Endometrium (tissue), 2 donors: Measurements from ENCODE around the gene SLC41A3.

Experiments used
- FAIRE-seq: peaks from 2 replicates; lab custom pipeline; 2012; peaks lifted over from hg19 to GRCh38; lab: Jason Lieb, UNC
- donor health status: control.
- donor health status: control.

Gene SLC41A3

DNA sequence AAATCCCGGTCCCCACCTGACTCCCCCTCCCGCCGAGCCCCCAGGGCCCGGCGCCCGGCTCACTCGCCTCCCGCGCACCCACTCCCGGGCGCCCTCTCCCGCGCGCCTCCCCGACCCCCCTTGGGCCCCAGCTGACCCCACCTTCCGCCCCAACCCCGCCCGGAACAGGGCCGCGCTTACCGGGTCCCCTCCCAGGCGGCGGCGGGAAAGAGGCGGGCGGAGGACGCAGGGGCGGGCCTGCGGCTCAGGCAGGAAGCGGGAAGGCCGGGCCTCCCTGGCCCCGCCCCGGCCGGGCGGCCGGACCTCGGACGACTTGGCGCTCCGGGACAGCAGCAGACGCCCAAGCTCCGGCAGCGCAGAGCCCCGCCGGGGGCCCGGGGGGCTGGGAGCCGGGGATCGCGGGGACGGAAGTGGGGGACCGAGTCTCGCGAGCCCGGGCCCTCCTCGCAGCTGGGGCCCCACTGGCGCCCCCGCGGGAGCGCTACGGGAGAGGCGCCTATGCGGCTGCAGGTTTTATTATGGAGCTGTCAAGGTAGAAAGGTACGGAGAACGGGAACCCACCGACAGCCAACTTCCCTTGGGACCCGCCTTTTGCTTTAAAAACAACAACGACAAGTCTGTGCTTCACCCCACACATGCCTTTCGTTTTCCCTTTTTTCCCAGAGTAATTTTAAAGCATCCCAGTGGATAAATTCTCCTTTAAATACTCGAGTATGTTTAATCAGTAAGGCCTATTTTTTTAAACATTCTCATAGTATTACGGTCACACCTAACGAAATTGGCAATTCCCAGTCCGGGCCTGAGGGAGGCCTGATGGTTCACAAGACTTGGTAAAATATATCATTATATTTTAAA lies at the start of gene SLC41A3:
TSS of gene SLC41A3 (minus strand) at position 212 of the 855 bp plus-strand sequence. CDS start 15,905 bp downstream, outside the sequence.
- FAIRE-seq: no peak

DNA sequence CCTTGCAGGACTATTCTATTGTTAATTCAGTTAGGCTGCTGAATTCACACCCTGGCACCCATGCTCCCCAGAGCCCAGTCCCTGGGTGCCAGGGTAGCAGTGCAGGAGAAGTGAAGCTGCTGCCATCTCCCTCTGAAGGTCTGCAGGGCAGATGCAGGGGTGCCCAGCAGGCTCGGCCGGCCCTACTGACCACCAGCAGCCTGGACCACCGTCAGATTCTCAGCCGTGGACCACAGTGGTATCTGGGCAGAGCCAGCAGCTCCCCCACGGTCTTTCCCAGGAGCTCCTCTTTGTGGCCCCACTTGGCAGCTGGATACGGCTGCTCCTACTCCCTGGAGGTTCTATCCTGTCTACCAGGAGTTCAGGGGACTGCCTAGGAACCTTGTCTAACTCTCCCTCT lies 49.7 kb upstream of the SLC41A3 start:
- FAIRE-seq: no peak

DNA sequence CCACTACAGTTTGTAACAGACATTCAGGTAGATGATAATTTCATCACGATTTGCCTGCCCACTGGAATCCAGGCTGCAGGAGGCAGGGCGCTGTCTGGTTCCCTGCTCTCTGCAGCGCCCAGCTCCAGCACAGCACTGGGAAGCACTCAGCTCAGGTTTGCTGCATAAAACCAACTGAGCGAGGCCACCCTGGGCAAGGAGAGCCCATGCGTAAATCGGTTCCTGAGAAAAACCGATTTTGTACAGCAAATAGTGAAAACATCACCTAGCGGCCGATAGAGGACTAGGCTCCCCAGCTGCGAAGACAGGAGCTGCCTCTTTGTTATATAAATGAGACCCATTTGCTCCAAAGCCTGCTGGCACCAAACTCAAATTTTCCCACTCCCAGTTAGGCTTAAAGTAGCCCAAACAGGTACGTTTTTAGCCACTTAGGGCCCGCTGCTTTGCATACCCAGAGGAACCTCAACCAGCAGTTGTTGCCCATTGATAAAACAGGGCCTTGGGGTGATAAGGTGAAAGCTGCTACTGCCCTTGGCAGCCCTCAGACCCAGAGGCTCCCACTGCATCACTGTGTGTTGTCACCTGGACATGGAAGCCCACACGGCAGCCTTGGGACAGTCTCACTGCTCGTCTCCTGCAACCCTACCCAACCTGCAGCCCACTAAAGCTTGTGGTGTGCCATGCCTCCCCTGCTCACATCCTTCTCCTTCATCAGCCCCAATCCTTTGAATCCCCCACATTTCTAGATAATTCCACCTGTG lies 49.0 kb upstream of the SLC41A3 start:
- no peak for FAIRE-seq

DNA sequence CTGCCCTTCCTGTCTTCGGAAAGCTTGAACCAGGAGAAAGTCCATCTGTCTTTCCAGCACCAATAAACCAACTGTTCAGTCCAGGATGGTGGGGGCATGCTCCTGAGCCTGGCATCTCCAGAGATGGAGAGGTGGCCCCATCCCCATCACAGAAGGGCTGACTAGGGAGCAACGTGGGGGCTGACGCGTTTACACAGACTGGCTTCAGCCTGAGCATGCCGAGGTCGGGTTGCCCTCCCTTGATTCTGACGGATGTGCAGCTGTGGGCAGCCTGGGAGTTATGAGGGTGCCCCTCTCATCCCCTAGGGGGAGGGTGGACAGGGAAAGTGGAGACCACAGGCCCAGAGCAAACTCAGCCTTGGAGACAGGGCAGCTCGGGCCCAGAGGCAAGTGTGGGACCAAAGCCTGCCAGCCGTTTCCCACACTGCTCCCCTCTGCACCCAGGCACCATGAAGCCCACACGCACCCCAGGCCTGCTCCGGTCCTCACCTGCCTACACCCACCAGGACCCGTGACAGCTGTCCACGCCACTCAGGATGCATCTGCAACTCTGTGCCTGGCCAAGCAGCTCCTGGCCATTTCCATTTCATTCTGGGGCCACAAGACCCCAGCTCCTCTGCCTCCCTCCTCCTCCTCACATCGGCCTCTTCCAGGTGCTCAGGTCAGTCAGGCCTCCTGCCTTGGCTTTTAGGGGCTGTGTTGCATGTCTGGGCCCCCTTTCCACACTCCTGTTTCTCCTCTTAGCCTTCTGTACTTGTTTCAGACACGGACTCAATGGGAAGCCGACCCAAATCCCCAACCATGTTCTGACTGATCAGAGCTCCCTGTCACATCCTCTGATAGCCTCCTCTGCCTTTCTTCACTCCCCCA lies 48.2 kb upstream of the SLC41A3 start:
- no peak for FAIRE-seq

DNA sequence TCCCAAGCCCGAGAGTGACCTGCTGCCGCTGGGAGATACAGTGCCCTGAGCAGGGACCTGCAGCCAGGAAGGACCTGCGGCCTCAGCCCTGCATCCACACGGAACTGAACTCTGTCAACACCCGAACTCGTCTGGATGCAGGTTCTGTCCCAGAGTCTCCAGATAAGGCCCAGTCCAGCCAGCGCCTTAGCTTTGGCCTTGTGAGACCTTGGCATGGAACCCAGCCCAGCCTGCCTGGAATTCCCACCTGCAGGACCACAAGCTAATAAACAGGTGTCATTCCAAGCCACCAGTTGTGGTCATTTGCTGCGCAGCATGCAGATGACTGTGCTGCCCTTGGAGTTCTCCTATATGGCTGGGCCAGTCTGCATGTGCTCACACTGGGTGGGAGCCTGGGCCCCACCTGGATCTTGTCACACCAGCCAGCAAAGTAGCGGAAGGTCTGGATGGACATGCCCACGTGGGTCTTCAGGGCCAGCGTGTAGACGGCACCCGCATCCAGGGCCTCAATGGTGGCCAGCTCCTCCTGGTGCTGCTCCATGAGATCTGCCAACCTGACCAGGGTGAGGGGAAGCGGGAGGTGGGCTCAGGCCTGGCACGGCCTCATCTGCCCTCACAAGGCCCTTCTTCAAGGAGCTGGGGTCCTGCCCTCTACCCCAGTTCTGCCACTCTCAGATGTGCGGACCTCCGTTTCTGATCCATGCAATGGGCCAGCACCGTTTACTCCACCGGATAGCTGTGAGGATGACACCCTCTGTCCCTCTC lies 47.2 kb upstream of the SLC41A3 start:
- no peak for FAIRE-seq

DNA sequence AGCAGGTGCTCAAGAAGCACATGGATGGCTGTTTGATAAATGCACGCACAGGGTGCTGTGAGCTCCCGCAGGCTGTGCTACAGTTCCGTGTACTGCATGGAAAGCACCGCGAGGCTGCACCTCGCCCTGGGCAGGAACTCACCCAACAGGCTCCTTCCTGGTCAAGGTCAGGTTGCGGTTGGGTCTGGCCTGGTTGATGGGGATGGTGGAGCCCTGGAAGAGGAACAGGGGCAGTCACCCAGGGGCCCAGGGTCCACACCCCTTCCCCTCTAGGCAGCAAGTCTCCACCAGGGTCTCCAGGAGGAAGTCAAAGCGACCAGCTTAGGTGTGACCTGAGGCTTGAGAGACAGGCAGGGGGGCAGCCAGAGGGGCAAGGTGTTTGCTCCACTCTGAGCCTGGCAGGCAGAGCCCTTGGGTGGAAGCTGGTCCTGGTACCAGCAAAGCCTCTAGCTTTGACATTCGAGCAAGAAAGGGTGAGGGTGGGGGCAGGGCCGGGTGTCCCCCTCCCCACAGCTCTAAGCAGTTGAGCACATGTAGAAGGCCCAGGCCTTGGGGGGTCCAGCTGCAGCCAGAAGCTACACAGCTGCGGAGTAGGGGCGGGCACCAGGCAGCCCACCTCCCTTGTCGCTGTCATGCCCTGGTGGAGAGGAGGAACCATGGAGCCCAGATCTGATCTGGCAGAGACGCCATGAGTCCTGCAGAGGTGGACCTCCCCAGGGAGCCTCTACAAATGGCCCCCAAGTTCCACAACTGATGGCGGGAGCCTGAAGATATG lies 46.3 kb upstream of the SLC41A3 start:
- no peak for FAIRE-seq

DNA sequence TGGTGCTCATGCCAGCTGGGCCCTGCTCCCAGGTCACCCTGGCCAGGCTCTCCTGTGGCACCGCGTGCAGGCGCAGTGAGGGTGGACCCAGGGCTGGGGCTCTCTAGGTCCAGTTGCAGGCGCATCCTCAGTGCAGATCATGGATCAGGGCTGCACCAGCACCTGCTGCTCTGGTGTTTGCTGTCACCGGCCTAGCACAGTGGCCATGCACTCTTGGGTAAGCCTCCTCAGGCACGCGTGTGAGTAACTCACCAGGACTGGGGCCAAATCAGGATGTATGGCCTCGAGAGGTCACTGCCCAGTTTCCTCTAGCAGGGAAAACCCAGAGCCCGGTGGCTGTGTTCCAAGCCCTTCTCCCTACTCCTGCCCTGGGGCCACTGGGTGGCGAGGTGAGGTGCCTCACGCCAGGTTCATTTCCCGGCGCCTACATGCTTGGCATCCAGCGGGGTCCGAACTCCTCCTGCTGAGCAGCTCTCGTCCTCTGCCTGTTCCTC lies 45.5 kb upstream of the SLC41A3 start:
- no peak for FAIRE-seq

DNA sequence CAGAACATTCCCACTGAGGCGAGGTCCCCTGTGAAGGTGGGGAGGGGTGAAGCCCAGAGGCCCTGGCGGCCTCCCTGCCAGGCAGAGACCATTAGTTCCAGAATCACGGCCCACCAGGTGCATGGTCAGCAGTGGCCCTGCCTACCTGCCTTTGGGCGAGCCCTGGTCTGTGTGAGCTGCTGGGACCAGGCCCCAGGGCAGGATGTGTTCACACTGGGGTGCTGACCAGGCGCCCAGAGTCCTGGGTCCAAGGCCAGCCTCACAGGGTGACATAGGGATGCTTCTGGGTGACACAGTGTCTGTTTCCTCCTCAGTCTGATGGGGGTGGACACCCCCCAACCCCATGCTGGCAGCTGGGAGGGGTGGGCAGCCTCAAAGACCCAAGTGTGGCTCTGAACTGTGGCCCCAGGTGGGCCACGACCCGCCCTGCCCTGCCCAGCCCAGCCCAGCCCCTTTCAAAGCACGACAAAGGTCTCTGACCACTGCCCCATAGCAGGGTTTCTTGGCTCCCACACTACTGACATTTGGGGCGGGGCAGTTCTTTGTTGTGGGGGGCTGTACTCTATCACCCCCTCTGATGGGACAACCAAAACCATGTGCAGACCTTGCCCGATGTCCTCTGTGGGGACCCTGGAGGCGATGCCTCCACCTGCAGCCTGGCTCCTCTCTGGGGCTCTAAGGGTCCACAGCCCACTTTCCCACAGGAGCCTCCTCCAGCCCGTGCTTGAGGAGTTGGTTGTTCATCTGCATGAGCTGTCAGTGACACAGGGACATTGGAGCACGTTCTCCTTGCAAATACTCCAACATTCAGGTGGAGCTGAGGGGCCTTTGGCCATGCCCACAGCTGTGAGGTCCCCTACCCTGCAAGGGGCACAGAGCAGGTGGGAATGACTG lies 44.8 kb upstream of the SLC41A3 start:
- FAIRE-seq: no peak

DNA sequence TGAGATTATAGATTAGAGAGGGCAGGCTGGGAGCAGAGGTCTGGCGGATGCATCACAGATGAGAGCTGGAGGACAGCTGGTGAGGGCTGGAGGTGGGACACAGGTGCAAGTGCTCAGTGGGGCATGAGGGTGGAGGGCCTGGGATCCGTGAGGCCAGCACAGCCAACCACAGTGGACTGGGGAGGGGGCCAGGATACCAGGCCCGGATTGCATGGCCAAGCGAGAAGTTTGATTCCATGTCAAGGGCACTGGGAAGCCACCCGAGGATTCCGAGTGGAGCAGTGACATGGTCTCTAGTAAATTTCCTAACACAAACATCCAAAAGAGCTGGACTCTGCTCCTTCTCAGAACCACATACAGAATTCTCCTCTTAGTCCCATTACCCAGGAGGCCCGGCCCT lies 44.0 kb upstream of the SLC41A3 start:
- no peak for FAIRE-seq

DNA sequence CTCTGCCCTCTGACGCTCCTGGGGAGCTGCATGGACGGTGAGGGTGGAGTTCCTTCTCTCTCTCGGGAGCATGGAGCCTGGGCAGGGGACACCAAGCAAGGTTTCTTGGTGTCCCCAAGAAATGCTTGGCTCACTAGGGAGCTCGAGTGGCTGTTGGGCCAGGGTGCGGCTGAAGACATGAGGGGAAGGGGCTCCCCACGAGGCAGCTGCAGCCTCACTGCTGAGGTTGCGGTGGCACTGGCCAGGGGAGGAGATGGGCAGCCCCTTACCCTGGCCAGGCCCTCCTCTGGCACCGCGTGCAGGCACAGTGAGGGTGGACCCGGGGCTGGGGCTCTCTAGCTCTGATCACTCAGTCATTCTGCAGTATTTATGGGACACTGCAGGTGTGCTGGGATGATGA lies 43.5 kb upstream of the SLC41A3 start:
- no peak for FAIRE-seq

DNA sequence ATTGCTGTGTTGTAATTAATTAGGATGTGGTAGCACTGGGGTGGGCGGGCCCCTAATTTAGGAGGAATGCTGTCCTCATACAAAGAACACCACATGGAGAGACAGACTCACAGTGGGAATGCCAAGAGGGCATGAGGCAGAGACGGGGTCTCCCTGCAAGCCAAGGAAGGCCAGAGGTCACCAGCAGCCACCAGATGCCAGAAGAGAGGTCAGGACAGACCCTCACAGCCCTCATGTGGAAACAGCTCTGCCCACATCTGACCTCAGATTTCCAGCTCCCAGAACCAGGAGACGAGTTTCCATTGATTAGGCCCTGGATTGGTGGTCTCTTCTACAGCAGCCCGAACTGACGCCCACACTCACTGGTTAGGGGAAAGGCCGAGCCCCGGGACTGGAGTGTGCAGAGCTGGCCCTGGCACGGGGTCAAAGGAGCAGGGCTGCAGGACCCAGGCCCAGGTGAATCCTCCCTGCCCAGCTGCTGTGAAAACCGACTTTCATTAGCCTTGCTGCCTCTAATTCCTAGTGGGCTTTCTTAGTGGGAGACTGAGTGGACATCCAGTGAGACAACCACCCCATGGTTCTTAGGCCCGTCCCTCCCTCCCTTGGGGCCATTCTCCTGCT lies 43.0 kb upstream of the SLC41A3 start:
- no peak for FAIRE-seq

DNA sequence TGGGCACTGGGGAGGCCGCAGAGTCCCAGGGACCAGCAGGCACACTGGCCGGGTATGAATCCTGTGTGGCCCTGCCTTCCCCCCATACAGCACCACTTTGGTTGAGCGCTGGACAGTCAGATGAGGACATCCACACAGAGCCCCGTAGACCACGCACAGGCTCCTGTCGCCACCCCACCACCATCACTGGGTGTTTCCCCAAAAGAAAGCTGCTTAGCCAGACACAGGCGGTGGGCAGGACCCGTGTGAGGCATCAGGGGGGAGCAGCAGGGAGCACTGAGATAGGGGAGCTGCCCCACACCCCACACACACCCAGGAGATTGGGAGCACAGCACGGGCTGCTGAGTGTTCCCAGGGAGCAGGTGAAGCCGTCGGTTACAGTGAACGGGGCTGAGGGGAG lies 42.4 kb upstream of the SLC41A3 start:
- FAIRE-seq: no peak

DNA sequence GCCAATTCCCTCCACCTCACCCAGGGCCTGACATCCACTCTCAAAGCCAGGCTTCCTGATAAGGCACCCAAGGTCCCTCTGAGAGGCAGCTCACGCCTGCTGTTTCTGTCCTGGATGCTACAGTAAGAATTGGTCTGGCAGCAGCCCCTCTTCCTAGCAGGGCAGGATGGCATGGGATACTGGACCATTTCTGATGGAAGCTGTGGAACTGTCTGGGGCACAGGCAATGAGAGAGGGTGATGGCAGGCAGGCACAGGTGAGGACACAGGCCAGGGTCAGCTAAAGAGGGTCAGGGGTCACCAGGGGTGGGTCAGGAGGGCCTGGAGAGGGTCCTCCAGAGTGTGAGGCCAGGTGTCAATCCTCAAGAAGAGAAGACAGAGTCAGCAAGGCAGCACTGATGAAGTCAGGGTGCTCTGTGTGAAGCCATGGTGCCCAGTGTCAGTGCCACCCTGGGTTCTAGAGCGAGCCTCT lies 41.9 kb upstream of the SLC41A3 start:
- FAIRE-seq: no peak

DNA sequence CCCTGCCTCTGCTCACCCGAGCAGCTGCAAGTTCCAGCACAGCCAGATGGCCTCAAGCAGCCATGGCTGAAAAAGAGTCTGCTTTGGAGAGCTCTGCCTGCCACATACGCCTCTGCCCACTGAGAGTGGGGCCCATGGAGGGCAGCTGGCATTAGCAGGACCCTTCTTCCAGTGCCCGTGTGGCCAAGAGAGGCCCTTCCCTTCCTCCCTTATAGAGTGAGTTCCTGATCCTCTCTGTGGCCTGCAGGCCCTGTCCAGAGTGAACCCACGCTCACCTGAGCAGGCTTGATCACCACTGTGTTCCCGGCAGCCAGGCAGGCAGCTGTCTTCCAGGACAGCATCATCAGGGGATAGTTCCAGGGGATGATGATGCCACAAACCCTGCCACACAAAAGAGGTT lies 41.4 kb upstream of the SLC41A3 start:
- no peak for FAIRE-seq

DNA sequence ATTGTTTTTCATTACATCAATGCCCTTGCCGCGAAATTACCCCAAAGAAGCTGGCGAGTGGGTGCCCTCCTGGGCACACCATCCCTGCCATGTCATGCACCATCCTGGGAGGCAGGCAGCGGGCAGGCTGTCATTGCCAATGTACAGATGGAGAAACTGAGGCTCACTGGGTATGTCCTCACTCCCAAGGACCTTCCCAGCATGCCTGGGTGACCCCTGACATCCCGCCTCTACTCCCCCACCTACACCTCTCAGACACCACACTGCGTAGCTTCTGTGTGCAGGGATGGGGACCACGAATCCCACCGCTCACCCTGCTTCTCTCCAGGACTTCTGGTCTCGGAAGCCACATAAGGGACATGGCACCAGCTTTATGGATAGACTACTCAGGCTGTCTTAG lies 41.0 kb upstream of the SLC41A3 start:
- FAIRE-seq: no peak

DNA sequence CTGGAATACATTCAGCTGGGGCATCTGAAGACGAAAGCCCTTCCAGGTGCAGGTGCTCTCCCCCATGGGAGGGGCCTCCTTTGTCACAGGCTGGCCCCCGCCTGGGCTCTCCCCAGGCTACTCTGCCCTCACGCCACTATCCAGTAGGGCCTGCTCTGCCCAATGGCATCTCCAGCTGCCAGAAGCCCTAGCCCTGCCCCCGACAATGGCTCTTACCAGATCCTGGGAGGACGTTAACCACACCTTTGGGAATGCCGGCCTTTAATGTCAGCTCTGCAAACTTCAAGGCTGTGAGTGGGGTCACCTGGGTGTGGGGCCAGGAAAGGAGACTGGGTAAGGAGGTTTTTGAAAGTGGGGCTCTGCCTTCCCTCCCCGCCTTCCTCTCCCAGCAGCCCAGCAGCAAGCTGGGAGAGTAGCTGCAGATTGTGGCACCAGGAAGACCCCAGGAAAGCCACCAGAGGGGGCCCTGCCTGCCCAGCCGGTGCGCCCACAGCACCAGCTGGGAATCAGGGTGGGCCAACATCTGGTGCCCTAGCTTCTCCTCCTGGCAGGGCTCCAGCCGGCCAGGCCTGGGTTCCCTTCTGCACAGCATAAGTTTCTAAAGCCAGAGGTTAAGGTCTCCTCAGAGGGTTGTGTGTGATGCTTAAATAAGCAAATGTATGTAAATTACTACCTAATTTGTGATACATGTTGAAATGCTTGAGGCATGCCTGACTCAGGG lies 40.4 kb upstream of the SLC41A3 start:
- FAIRE-seq: no peak

DNA sequence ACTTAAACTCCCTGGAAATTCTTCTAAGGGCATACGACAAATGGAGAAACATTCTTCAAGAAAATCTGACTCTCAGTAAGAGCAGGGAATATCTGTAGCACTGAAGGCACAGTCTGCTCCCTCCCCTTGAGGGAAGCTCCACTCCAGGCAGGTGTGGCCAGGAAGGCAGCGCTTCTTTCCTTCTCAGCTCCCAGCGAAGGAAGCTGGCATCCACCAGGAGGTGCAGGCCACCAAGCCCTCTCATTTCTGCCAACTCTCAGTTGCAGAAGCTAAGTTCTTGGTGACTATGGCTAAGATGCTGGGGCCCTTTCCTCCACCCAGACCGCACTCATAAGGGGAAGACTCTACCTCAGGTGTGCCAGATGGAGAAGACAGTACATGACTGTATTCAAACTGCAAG lies 37.7 kb upstream of the SLC41A3 start:
- no peak for FAIRE-seq

DNA sequence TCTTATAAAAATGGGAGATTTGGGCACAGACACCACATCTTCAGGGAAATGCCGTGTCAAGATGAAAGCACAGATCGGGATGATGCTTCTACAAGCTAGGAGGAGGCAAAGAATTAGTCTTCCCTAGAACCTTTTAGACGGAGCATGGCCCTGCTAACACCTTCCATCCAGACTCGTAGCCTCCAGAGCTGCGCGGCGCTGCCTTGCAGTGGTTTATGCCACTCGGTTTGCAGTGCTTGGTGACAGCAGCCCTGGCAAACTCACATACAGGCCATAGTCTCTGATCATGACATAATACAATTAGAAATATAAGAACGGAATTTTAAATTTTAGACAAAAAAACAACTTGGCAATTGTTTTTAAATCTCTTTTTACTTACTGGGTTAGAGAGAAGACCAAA lies 37.1 kb upstream of the SLC41A3 start:
- FAIRE-seq: no peak
